ENCODE measurements around the gene BTN1A1. TPM values are rescaled to one million over a fixed set of nuclear protein-coding genes. Genes with fewer than 3 reads are reported as not detected.

The BTN1A1 gene
- total RNA-seq, 1 donor from 2014 or later = not detected

- no peak for DNase-seq (ENCODE audit: low read depth)
- no peak for TF ChIP-seq CTCF (IDR thresholded peaks at IDR 0.05; ENCODE audit: insufficient read depth, low read length, severe bottlenecking)
- no peaks in the 10 kb centered on the region for H3K27me3 ChIP-seq (ENCODE audit: control insufficient read depth, insufficient read depth, low read length)
- no peak for FAIRE-seq
- H3K4me3 ChIP-seq (ENCODE audit: low read depth, low read length) = peak overlapping the region; percentile 27
- H3K36me3 ChIP-seq (ENCODE audit: control insufficient read depth, insufficient read depth, low read length) = no peaks in the 10 kb centered on the region
Measured at GRCh38 chr6:26554447-26554696, 54.3 kb downstream of the BTN1A1 start.

- Histone ChIP-seq H3K36me3 (ENCODE audit: control insufficient read depth, insufficient read depth, low read length) (no peaks in the 10 kb centered on the region), H3K4me3 (ENCODE audit: low read depth, low read length) (peak overlapping the region; percentile 27), H3K27me3 (ENCODE audit: control insufficient read depth, insufficient read depth, low read length) (no peaks in the 10 kb centered on the region)
- TF ChIP-seq CTCF (IDR thresholded peaks at IDR 0.05; ENCODE audit: insufficient read depth, low read length, severe bottlenecking) = no peak
- DNase-seq (ENCODE audit: low read depth) = peak; percentile 55
- no peak for FAIRE-seq
Measured at GRCh38 chr6:26554697-26555504, 54.8 kb downstream of the BTN1A1 start.

- DNase-seq (ENCODE audit: low read depth) = no peak
- Histone ChIP-seq H3K4me3 (ENCODE audit: low read depth, low read length) (peak overlapping the region; percentile 12), H3K27me3 (ENCODE audit: control insufficient read depth, insufficient read depth, low read length) (no peaks in the 10 kb centered on the region), H3K36me3 (ENCODE audit: control insufficient read depth, insufficient read depth, low read length) (no peaks in the 10 kb centered on the region)
- no peak for FAIRE-seq
- TF ChIP-seq CTCF (IDR thresholded peaks at IDR 0.05; ENCODE audit: insufficient read depth, low read length, severe bottlenecking) = no peak
Measured at GRCh38 chr6:26555505-26556262, 55.6 kb downstream of the BTN1A1 start.

- no peak for FAIRE-seq
Measured at GRCh38 chr6:26556263-26557070, 56.4 kb downstream of the BTN1A1 start.

More at GRCh38 chr6:26556263-26557070, 56.4 kb downstream of the BTN1A1 start:
- Histone ChIP-seq H3K36me3 (ENCODE audit: control insufficient read depth, insufficient read depth, low read length) (no peaks in the 10 kb centered on the region), H3K4me3 (ENCODE audit: low read depth, low read length) (no peak overlapping the region), H3K27me3 (ENCODE audit: control insufficient read depth, insufficient read depth, low read length) (no peaks in the 10 kb centered on the region)
- no peak for TF ChIP-seq CTCF (IDR thresholded peaks at IDR 0.05; ENCODE audit: insufficient read depth, low read length, severe bottlenecking)
- DNase-seq (ENCODE audit: low read depth) = peak; percentile 87

Other genes starting within 250 kb of the BTN1A1 start
- 0.51 and 1.3 TPM in 2 replicates for gene BTN3A2, start 135.1 kb upstream of the BTN1A1 start, total RNA-seq
- gene BTN2A2, start 117.2 kb upstream of the BTN1A1 start, total RNA-seq = 3.2 and 4.7 TPM in 2 replicates
- 2.0 and 3.9 TPM in 2 replicates for gene BTN3A1, start 98.0 kb upstream of the BTN1A1 start, total RNA-seq
- 1.2 and 1.6 TPM in 2 replicates for gene BTN3A3, start 59.8 kb upstream of the BTN1A1 start, total RNA-seq
- 4.7 and 5.3 TPM in 2 replicates for gene BTN2A1, start 42.3 kb upstream of the BTN1A1 start, total RNA-seq
- 59.5 and 94.0 TPM in 2 replicates for gene HMGN4, start 38.1 kb downstream of the BTN1A1 start, total RNA-seq
- 16.1 and 16.8 TPM in 2 replicates for gene ABT1, start 96.7 kb downstream of the BTN1A1 start, total RNA-seq
- gene ZNF322, start 159.4 kb downstream of the BTN1A1 start, total RNA-seq = 13.7 and 16.8 TPM in 2 replicates